Activated B cell treated with CpG ODN at 0.5 μM for 24 hours (primary cell): ENCODE data around the gene LMBRD2. TPM values are rescaled to one million over a fixed set of nuclear protein-coding genes. Genes with fewer than 3 reads are reported as not detected.
"Not testable (repeated sequence)": the region's sequence is repeated elsewhere in the genome, so short reads cannot be mapped to it uniquely, and the experiment has no call there.

Source experiments
- ATAC-seq: fragments of 200-7000 bp; cut with Tn5 transposase; one replicate; pipeline ENCODE4 v1.10.0; 2021; ENCODE audit warnings: low read depth, mild to moderate bottlenecking, moderate library complexity
- CTCF ChIA-PET: fragments of 350-600 bp; sonication (Branson Sonifier 250); formaldehyde crosslinking; loops from one replicate; lab custom pipeline; 2021; ENCODE audit warnings: antibody characterized with exemption; lab: Charles Lee
- POLR2A ChIA-PET: fragments of 350-600 bp; sonication (Branson Sonifier 250); formaldehyde crosslinking; loops from one replicate; lab custom pipeline; 2021; ENCODE audit warnings: antibody characterized with exemption; lab: Charles Lee
- DNase-seq: peaks from one replicate; pipeline ENCODE4 v3.0.0; 2022
- H3K27ac Mint-ChIP-seq: one replicate; pipeline ENCODE4 v1.8.0; 2020; ENCODE audit warnings: mixed read lengths
- H3K27me3 Mint-ChIP-seq: one replicate; pipeline ENCODE4 v1.8.0; 2021; ENCODE audit warnings: mixed read lengths
- H3K36me3 Mint-ChIP-seq: one replicate; pipeline ENCODE4 v1.8.0; 2021; ENCODE audit warnings: low read depth, mixed read lengths
- H3K4me1 Mint-ChIP-seq: one replicate; pipeline ENCODE4 v1.8.0; 2021; ENCODE audit warnings: mixed read lengths
- H3K4me3 Mint-ChIP-seq: one replicate; pipeline ENCODE4 v1.8.0; 2020; ENCODE audit warnings: mild to moderate bottlenecking, mixed read lengths
- H3K9me3 Mint-ChIP-seq: one replicate; pipeline ENCODE4 v1.8.0; 2020; ENCODE audit warnings: mixed read lengths
- intact Hi-C: fragments of 100-400 bp; cut with micrococcal nuclease; formaldehyde crosslinking; loops from one replicate; pipeline ENCODE4 v1.15.1; 2024
- total RNA-seq: library from RNA; stranded (reverse); gene quantifications from 2 replicates; pipeline ENCODE4 v1.2.3, GENCODE V29; 2022
- TF ChIP-seq, protein P1 (sequence below): fragments of 200-600 bp; IDR thresholded peaks from one replicate; pipeline ENCODE4 v1.8.0; 2022; ENCODE audit warnings: antibody characterized with exemption, mild to moderate bottlenecking

The LMBRD2 gene
- total RNA-seq, 1 donor from 2014 or later: 8.9 TPM

- H3K36me3 Mint-ChIP-seq: peaks cover 47% of the 10 kb centered on the region
- DNase-seq (no peak), ATAC-seq (no peak)
- ChIA-PET POLR2A (interaction anchor here (0.6 kb wide), 1 partner anchor 14 kb away, joined by 3 read pairs; no protein-coding TSS in a partner anchor), CTCF (no interaction called here)
- no peak overlapping the region for H3K4me3 Mint-ChIP-seq
- no peaks in the 10 kb centered on the region for H3K27me3 Mint-ChIP-seq
- peaks cover 7% of the 10 kb centered on the region for H3K9me3 Mint-ChIP-seq
- H3K4me1 Mint-ChIP-seq: no peaks in the 10 kb centered on the region
- TF ChIP-seq, protein P1, sequence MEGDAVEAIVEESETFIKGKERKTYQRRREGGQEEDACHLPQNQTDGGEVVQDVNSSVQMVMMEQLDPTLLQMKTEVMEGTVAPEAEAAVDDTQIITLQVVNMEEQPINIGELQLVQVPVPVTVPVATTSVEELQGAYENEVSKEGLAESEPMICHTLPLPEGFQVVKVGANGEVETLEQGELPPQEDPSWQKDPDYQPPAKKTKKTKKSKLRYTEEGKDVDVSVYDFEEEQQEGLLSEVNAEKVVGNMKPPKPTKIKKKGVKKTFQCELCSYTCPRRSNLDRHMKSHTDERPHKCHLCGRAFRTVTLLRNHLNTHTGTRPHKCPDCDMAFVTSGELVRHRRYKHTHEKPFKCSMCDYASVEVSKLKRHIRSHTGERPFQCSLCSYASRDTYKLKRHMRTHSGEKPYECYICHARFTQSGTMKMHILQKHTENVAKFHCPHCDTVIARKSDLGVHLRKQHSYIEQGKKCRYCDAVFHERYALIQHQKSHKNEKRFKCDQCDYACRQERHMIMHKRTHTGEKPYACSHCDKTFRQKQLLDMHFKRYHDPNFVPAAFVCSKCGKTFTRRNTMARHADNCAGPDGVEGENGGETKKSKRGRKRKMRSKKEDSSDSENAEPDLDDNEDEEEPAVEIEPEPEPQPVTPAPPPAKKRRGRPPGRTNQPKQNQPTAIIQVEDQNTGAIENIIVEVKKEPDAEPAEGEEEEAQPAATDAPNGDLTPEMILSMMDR: no peak
- H3K27ac Mint-ChIP-seq: no peak overlapping the region
- intact Hi-C loops: no loop called here
These were observed 12.6 kb downstream of the LMBRD2 start for GRCh38 chr5:36138900-36139683.

GRCh38 chr5:36136581-36136980, 15.1 kb downstream of the LMBRD2 start:
- ChIA-PET CTCF (no interaction called here), POLR2A (no interaction called here)
- DNase-seq (no peak), ATAC-seq (no peak)
- TF ChIP-seq, protein P1: no peak
- no peak overlapping the region for H3K27ac Mint-ChIP-seq
- no peaks in the 10 kb centered on the region for H3K27me3 Mint-ChIP-seq
- peaks cover 7% of the 10 kb centered on the region for H3K9me3 Mint-ChIP-seq
- intact Hi-C loops: no loop called here
- no peaks in the 10 kb centered on the region for H3K4me1 Mint-ChIP-seq
- H3K4me3 Mint-ChIP-seq: no peak overlapping the region
- H3K36me3 Mint-ChIP-seq: peaks cover 56% of the 10 kb centered on the region

DNA sequence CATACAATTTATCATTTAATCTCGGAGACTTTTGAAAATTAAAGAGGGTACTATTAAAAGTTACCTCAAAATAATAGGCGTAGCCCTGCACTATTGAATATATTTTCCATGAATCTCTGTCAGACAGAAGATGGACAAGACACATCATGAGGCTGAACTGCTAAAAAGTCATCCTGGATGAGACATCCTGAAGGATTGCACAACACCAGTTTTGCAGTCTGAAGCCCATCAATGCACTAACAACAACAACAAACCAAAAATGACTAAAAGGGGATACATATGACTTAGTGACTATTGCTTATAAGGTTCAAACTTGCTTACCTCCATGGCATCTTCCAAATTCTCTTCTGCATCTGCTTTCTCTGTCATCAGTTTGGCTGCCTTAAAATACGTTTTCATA, 15.7 kb downstream of the LMBRD2 start:
- ChIA-PET CTCF (no interaction called here), POLR2A (no interaction called here)
- TF ChIP-seq, protein P1: no peak
- H3K9me3 Mint-ChIP-seq: peaks cover 7% of the 10 kb centered on the region
- intact Hi-C loops: no loop called here
- ATAC-seq (no peak), DNase-seq (no peak)
- no peaks in the 10 kb centered on the region for H3K4me1 Mint-ChIP-seq
- H3K27me3 Mint-ChIP-seq: no peaks in the 10 kb centered on the region
- no peak overlapping the region for H3K27ac Mint-ChIP-seq
- peaks cover 58% of the 10 kb centered on the region for H3K36me3 Mint-ChIP-seq
- no peak overlapping the region for H3K4me3 Mint-ChIP-seq

DNA sequence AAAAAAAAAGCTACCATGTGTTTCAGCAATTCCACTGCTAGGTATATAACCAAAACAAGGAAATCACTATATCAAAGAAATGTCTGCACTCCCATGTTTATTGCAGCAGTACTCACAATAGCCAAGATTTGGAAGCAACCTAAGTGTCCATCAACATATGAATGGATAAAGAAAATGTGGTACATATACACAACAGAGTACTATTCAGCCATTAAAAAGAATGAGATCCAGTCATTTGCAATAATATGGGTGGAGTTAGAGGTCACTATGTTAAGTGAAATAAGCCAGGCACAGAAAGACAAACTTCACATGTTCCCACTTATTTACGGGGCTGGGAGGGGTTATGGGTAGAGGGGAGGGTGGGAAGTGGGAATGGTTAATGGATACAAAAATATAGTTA, 18.7 kb downstream of the LMBRD2 start:
- DNase-seq, intact Hi-C loops, CTCF ChIA-PET, POLR2A ChIA-PET, ATAC-seq, H3K27me3 Mint-ChIP-seq, H3K4me1 Mint-ChIP-seq, H3K27ac Mint-ChIP-seq, H3K4me3 Mint-ChIP-seq: not testable (repeated sequence)
- H3K9me3 Mint-ChIP-seq: peaks cover 13% of the 10 kb centered on the region
- peaks cover 60% of the 10 kb centered on the region for H3K36me3 Mint-ChIP-seq

DNA sequence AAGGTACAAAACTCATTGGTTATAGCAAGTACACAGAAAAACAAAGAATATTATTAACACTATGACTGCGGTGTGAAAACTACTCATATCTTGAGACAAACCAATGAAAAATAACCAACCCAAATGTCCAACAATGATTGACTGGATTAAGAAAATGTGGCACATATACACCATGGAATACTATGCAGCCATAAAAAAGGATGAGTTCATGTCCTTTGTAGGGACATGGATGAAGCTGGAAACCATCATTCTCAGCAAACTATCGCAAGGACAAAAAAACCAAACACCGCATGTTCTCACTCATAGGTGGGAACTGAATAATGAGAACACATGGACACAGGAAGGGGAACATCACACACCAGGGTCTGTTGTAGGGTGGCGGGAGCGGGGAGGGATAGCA, 22.0 kb downstream of the LMBRD2 start:
- Mint-ChIP-seq H3K9me3 (peaks cover 13% of the 10 kb centered on the region), H3K36me3 (peaks cover 65% of the 10 kb centered on the region)
- CTCF ChIA-PET, H3K4me3 Mint-ChIP-seq, POLR2A ChIA-PET, H3K27me3 Mint-ChIP-seq, intact Hi-C loops, H3K4me1 Mint-ChIP-seq, ATAC-seq, DNase-seq, H3K27ac Mint-ChIP-seq: not testable (repeated sequence)

DNA sequence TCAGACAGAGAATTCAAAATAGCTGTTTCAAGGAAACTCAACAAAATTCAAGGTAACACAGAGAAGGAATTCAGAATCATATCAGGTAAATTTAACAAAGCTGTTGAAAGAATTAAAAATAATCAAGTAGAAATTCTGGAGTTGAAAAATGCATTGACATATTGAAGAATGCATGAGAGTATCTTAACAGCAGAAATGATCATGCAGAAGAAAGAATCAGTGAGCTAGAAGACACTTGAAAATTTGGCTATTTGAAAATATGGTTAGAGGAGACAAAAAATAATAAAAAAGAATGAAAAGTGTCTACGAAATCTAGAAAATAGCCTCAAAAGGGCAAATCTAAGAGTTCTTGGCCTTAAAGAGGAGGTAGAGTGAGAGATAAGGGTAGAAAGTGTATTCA, 22.9 kb downstream of the LMBRD2 start:
- H3K9me3 Mint-ChIP-seq: peaks cover 13% of the 10 kb centered on the region
- no peak overlapping the region for H3K27ac Mint-ChIP-seq
- TF ChIP-seq, protein P1: no peak
- ChIA-PET CTCF (no interaction called here), POLR2A (no interaction called here)
- intact Hi-C loops: no loop called here
- DNase-seq: no peak
- ATAC-seq: no peak
- H3K4me3 Mint-ChIP-seq: no peak overlapping the region
- H3K4me1 Mint-ChIP-seq: no peaks in the 10 kb centered on the region
- H3K36me3 Mint-ChIP-seq: peaks cover 62% of the 10 kb centered on the region
- H3K27me3 Mint-ChIP-seq: no peaks in the 10 kb centered on the region
